Peyer's patch (tissue), 4 donors: Measurements from ENCODE around the gene CRLF1.

Experiments used
- POLR2A ChIP-seq, 2 donors: fragments of 450-650 bp; IDR thresholded peaks; one replicate each; pipeline ENCODE4 v1.5.1; 2017; ENCODE audit warnings: antibody characterized with exemption in 2 of 2, mild to moderate bottlenecking in 2 of 2, moderate library complexity in 2 of 2
- TF ChIP-seq, protein P1 (sequence below), 6 experiments: fragments of 450-650 bp in 4 of 6; fragments of 200-600 bp in 2 of 6; sonication (generic) in 1 of 6; IDR thresholded peaks; one replicate each; pipeline ENCODE4 v1.5.1; 2017 to 2019; ENCODE audit warnings: antibody characterized with exemption in 6 of 6, mild to moderate bottlenecking in 3 of 6, moderate library complexity in 1 of 6

DNA sequence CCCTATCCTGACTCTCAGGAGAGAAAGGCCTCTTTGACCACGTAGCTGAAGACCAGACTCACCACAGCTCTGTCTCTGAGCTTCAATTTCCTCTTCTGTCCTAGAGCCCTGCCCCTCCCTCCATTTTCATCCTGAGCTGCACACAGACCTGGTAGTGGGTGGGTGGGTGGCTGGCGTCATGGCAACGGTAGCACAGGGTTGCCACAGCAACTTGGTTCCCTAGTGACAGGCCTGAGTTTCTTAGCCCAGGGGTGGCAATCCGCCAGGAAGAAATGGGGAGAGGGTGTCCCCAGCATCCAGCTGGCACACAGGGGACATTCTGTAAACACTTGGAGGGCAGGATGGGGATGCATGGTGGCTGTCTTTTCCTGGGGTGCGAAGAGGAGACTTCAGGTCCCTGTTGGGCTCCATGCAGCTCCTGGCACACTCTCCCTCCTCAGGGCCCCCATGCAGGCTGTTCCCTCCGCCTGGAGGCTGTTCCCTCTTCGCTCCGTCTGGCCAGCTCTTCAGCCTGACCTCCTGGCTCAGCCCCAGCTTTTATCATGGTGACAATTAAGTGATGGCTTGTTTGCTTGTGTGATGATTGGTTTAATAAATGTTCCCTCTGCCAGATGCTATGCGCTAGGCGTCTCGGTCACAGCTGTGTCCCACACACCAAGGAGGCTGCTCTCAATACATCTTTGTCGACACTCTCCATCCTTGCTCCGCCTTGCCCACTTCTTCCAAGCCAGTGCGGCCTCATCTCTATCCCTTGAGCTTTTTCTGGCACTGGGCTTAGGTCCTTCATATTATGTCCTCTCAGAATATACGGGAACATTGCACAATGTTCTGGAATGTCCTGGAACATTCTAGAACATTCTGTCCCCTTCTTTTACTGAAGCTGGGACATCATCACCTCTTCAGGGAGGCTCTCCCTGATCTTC, 22.8 kb upstream of the CRLF1 start:
- TF ChIP-seq, protein P1, sequence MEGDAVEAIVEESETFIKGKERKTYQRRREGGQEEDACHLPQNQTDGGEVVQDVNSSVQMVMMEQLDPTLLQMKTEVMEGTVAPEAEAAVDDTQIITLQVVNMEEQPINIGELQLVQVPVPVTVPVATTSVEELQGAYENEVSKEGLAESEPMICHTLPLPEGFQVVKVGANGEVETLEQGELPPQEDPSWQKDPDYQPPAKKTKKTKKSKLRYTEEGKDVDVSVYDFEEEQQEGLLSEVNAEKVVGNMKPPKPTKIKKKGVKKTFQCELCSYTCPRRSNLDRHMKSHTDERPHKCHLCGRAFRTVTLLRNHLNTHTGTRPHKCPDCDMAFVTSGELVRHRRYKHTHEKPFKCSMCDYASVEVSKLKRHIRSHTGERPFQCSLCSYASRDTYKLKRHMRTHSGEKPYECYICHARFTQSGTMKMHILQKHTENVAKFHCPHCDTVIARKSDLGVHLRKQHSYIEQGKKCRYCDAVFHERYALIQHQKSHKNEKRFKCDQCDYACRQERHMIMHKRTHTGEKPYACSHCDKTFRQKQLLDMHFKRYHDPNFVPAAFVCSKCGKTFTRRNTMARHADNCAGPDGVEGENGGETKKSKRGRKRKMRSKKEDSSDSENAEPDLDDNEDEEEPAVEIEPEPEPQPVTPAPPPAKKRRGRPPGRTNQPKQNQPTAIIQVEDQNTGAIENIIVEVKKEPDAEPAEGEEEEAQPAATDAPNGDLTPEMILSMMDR (IDR thresholded peaks at IDR 0.05): no peak
- TF ChIP-seq POLR2A (IDR thresholded peaks at IDR 0.05): no peak
